ENCODE results near the gene CNPY4.
A peak's percentile ranks its signal among the peaks of the same experiment; 100 is the strongest.
"Not testable (repeated sequence)": the region's sequence is repeated elsewhere in the genome, so short reads cannot be mapped to it uniquely, and the experiment has no call there.

The CNPY4 gene

DNA sequence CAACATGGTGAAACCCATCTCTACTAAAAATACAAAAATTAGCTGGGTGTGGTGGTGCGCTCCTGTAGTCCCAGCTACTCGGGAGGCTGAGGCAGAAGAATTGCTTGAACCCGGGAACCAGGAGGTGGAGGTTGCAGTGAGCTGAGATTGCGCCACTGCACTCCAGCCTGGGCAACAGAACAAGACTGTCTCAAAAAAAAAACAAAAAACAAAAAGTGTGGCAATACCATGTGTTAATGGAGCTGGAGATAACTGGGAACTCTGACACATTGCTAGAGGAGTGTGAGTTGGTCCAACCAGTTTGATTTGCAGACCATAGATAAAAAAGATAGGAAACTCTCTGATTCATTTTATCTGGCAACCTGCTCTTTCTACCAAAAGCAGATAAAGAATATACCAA is 26.9 kb downstream of the CNPY4 start:
- DNase-seq = not testable (repeated sequence)

DNA sequence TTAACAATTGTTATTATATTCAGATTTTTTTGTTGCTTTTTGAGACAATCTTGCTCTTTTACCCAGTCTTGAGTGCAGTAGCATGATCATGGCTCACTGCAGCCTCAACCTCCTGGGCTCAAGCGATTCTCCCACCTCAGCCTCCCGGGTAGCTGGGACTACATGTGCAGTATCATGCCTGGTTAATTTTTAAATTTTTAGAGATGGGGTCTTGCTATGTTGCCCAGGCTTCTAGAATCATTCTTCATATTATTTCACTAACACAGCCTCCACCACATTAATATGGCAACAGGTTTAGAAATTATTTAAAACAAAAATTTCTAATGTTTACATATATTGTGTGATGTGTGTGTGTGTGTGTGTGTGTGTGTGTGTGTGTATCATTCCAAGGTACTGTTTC is 27.8 kb downstream of the CNPY4 start:
- no peak for DNase-seq

DNA sequence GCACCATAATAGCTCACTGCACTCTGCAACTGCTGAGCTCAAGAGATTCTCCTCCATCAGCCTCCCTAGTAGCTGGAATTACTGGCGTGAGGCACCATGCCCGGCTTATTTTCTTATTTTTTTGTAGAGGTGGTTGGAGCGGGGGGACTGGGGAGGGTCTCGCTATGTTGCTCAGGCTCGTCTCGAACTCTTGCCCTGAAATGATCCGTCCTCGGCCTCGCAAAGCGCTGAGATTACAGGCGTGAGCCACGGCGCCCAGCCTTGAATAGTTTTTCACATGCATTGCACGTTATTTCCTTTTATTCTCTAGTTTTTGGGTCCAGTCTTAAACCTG is 28.8 kb downstream of the CNPY4 start:
- DNase-seq = no peak

DNA sequence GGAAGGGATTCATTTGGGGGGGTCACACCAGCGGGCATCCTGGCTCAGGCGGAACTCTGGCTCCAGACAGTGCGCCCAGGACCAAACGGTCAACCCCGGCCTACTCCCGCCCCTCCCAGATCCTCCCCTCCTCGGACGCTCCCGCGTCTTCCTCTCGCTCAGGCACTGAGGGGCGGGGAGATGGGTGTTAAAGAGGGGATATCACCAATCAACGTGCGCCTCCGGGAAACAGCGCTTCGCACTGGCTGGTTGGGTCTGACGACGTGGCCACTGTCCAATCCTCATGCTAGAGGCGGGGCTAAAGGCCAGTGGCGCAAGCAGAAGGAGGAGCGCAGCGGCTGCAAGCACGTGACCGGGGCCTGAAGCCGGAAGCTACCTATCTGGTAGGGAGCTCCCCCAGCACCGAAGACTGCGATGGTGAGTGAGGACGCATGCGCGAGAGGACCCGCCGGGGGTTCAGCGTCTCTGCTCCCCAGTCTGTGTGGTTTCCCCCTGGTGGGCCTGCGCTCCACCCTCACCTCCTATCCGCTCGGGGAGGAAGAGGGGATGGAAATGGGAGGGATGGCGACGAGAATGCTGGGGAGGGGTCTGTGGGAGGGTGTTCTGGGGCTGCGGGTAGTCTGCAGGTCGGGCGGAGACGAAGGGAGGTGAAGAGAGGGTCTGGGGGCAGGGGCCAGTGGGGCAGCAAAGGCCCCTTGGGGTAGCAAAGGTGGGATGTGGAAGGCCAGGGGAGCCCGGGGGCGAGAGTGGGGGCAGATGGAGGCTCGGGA is 29.3 kb downstream of the CNPY4 start, which contains the start of gene LAMTOR4:
TSS of gene LAMTOR4 (plus strand) at position 360 of the 770 bp plus-strand sequence. CDS start at position 415, 55 bp downstream.
- DNase-seq = peak; percentile 89 to 100 (median 99)

DNA sequence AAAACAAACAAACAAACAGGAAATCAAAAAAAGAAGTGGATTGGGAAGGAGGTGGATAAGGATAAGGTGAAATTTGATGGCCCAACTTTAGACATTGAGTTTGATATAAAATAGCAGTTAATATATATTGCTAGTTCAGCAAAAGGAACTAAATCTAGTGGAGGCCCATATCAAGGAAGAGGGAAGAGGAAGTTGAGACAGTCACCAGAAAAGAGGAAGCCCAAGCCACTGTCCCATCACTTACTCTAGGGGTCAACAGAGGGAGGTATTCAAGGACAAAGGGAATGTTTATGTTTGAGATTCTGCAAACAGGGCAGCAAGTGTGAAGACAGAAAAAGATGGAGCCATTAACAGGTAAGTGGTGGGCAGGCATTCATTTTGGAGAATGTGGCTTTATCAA is 33.0 kb downstream of the CNPY4 start:
- DNase-seq = no peak

DNA sequence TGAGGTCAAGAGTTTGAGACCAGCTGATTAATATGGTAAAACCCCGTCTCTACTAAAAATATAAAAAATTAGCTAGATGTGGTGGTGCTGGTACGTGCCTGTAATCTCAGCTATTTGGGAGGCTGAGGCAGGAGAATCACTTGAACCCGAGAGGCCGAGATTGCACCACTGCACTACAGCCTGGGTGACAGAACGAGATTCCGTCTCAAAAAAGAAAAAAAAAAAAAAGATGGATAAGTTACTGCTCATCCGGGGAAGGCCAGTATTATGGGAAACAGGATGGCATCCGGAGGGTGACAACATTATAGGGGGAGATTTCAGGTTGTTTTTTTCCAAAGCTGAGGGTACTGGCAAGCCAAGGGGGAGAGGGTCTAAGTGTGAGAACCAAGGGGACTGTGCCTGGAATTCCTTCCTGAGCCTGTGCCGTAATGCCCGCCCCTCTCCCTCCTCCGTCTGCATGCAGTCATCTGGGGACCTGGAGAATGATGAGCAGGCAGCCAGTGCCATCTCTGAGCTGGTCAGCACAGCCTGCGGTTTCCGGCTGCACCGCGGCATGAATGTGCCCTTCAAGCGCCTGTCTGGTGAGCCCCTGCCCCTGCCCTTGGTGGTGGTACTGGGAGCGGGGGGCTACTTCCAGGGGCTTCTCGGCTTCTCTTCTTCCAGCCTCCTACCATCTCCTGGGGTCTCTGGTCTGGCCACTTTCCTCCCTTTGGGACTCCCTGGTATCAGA is 33.7 kb downstream of the CNPY4 start:
- no peak for DNase-seq

DNA sequence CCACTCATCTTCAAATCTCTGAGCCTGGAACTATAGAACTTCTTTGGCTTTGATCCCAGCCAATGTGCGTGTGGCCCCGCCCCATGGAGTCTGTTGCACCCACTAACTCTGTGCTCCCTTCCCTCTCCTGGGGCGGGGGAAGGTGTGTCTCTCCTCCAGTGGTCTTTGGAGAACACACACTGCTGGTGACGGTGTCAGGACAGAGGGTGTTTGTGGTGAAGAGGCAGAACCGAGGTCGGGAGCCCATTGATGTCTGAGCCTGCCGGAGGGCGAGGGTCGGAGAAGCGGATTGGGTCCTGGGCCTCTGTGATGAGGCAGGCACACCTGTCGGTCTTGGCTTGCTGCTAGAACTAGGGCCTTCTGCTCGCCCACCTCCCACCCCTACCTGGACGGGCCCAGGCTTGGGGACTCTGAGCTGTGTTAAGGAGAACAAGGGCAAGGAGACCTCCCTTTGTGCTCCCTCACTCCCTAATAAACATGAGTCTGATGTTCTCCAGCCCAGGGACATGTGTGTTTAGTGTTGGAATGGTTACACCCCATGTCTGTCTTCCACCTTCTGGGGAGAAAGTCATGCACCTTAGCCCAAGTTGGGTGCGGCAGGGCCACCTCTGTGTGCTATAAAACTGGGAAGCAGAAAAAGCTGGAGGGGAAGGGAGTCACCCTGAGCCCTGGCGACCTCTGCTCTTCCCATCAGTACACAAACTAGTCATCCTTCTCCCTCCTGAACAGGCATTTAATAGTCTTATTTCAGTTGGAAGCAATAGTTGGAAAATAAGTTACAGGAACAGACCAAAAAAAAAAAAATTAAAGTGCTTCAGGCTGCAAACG is 34.5 kb downstream of the CNPY4 start:
- no peak for DNase-seq

DNA sequence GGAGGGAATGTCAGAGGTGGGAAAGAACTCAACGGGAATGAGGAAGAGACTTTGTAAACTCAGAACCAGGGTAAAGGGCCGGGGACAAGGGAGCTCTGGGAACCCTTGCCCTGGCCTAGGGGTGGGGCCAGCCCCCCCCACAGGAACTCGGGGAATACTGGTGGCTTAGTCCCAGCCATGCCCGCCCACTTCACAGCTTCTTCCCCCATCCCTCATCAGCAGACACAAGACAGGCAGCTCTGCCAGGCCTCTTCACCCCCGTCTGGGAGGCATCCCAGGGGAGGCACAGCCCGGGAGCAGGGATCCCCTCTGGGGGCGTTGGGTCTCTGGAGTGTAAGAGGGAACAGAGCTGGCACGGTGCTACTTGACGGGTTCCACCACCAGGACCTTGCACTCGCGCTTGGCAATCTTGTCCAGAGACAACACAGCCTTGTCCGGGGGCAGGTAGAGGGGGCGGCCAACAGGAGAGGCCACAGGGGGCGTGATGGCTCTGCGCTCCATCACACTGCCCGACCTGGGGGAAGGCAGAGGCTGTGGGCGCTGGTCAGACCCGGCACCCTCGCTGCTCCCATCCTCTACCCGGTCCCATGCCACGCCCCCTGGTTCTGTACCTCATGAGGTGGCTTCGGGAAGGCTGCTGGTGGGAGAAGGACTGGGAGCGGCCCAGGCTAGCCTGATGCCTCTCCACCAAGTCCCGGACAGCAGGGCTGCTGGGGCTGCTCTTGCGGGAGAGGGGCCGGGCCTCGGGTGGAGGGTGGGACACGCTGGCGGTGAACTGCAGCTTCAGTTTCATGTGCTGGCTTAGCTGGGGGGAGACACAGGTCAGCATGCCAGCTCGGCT is 35.4 kb downstream of the CNPY4 start:
- DNase-seq = no peak

DNA sequence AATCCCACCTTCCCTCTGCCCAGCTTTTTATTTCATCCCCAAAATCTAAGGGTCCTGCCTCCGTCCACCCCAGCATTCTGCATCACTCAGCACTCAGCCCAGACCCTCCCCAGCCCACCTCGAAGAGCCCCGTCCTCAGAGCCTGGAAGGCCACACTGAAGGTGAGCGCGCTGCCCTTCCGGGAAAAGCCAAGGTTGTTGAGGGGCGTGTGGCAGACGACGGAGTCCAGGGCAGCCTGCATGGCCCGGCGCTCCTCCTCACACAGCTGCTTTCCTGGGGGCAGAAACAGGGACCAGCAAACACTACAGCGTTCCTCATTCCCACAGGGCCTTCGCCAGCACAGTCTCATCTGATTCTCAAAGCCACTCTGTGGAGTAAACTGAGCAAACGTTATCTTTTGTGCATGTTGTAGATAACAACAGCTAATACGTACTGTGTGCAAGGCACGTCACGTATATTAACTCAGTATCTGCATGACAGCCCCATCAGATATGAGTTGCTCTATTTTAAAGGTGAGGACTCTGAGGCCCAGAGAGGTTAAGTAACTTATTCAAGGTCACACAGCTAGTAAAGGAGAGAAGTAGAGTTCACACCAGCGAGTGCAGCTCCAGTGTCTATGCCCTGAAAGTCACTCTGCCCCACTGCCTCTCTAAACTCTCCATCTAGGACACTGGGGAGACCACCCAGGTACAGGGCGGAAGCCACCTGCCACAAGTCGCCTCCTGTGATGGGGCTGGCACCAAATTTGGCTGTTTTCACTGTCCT is 36.3 kb downstream of the CNPY4 start:
- DNase-seq = no peak

DNA sequence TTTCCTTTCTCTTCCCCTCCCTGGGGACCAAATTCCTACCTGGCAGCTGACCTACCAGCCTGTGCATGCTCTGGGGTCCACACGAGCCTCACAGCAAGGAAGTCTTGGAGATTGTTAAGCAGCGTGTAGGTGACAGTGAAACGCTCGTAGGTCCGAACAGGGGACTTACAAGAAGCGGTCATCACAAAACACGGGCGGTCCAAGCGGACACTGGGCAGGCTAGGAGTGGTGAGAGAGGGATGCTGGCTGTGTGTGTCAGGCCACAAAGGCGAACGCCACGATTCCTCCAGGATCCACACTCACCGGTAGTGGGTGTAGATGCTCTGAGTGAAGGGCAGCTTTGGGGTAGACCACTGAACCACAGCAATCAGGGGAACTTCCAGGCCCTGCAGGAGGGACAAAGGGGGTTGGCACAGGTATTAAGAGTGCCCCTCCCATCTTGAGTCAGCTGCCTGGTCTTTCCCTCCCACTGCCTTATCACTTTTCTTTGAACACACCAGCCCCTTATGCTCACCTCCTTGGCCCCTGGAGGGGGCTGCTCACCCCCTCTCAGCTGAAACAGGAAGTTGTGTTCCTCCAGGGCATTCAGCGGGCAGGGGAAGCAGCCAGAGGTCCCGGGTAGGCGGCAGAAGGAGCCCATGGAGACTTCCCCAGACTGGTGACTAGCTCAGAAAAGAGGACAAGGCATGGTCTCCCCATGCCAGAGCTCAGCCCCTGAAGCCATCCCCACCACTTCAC is 37.1 kb downstream of the CNPY4 start:
- no peak for DNase-seq

DNA sequence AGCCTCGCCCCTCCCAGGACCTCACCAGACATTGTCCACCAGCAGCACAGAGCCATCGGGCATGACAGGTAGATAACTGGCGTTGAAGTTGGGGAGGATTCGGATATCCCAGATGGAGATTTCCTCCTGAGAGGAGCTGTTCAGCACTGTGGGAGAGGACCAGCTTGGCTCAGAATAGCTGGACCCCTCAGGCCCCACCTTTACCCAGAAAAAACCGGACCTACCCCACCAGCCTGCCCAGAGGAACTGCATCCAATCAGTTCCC is 37.6 kb downstream of the CNPY4 start:
- DNase-seq = no peak

DNA sequence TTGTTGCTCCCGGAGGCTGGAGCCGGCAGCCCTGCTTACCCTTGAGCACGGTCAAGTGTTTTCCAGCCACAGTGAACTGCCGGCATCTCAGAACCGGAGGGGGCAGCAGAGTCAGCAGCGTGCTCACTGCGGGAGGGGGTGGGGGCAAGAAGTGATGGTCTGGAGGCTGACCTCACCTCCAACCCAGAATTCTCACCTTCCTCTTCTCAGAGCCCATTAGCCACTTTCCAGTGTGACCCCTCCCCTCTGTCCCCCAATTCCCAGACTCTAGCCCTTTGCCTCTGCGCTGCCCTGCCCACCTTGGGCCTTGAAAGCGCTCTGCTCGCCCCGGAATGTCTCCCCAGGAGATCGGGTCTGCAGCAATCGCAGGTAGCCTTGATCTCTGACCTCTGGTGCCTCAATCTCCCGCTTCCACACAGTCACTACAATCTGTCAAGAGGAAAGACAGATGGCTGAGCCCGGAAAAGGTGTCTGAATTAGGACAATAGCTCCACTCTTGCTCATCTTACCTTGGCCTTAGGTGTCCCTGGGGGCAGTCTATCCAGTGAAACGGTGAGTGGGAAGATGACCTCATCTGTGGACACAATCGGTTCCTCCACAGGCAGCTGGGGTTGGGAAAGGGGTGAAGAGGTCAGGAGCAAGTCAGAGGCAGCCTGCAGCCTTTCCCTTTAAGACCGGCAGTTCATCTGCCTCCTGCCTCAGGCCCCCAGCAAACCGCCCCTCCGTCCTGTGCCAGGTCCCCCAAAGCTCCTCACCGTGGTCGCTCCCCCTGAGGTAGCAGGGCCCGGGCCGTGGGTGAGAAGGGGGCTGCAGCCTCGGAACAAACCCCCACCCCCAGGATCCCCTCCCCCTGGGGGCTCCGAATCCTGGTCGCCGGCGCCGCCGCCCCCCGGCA is 38.1 kb downstream of the CNPY4 start:
- DNase-seq = peak in 2 of 58 donors; percentile 21 to 36

DNA sequence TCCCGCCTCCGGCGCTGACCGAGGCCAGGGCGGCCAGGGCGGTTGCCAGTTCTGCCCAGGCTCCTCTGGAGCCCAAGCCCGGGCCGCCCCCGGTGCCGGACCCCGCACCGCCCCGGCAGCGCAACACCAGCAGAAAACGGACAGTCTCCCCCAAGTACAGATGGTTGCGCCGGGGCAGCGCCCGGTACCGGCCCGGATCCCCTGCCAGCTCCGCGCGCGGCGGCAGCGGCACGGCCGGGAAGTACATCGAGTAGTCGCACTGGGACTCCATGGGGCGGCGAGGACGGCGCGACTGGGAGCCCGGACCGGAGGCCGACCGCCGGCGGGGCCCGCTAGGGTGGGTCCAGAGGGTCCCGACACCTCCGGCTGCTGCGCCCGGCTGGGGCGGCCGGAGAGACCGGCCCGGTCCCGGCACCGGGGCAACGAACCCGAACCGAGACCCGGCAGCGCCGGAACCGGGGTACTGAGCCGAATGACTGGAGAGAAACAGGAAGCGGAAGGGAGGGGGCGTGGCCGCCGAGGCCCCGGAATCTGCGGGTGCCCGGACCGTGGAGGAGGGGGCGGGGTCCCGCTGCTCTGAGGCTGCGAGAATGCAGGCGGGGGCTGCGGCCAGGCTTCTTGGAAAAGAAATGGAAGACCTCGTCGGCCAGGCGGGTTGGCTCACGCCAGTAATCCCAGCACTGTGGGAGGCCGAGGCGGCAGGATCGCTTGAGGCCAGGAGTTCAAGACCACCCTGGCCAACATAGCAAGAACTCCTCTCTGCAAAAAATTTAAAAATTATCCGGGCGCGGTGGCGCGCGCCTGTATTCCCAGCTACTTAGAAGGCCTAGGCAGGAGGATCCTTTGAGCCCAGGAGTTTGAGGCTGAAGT is 39.0 kb downstream of the CNPY4 start, which contains the start of gene TRAPPC14:
TSS of gene TRAPPC14 (minus strand) at position 495 of the 870 bp plus-strand sequence. CDS start at position 271, 224 bp downstream.
- DNase-seq = peak; percentile 45 to 95 (median 84)

DNA sequence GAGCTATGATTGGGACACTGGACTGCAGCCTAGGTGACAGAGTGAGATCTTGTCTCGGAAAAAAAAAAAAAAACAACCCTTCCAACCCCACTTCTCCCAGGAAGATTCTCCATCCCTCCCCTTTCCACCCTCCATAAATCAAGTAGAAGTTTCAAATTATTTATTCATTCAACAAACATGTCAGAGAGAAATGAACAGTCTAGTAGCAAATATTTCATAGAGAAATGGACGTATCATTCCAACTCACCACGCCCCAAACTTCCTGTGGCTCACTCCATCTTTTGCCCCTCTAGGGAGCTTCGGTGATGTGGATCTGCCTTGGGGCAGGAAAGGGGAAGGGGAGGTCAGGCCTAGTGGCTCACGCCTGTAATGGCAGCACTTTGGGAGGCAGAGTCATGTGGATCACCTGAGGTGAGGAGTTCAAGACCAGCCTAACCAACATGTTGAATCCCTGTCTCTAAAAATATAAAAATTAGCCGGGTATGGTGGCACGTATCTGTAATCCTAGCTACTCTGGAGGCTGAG is 39.7 kb downstream of the CNPY4 start:
- DNase-seq = no peak

DNA sequence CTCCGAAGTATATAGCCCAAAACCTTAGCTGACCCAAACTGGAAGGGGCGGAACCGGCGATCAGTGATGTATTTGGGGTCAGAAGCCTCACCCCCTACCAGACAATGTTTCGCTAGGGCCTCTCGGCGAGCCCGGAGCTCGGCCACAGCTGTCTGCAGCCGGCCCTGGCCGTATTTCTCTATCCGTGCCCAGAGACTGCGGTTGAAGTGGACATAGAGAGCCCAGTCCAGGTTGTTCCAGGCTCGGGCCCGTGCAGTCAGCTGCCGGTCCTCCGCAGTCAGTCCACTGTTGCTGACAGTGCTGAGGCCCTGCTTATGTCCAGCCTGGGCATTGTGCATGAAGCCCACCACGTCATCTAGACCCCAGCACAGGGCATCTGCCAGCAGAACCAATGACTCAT is 40.6 kb downstream of the CNPY4 start:
- no peak for DNase-seq

DNA sequence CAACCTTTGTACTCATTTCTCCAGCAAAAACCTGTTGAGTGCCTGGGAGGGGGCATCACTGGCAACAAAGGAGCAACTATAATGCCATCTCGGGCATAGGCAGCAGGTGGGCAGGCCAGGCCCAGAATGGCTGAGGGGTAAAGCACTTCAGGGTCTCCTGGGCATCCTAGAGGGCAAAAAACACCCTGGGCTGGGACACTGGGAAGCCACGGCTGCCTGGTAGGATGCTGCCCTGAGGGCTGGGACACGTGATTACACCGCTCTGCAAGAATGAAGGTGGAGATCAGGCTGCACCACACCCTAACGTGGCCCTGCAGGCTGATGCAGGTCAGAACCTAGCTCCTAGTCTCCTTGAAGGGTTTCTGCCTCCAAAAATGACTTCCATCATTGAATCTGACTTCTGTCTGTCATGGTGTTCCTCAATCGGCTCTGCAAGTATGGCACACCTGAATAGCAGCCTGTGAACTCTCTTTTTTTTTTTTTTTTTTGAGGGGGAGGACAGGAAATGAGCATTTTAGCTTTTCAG is 43.6 kb downstream of the CNPY4 start:
- DNase-seq = no peak

DNA sequence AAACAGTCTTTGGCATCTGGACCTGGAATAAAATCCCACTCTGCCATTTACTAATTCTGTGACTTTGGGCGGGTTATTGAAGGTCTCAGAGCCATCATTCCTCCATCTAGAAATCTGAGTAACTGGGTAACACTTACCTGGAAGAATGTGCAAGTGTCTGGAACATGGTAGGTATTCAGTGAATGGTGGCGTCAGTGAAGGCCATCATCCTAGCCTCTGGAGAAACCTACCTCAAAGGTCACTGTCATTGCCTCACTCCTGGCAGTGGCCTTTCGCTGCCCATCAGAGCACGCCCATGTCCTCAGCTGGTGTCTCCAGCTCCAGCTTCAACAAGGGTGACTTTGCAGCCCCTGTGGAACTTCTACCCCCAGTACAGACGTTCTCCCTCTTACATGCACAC is 44.4 kb downstream of the CNPY4 start:
- DNase-seq = no peak

All from anterior cingulate cortex (tissue), 58 donors.